HT-29 (cell line): ENCODE measurements around the gene ALDH7A1. TPM values are rescaled to one million over a fixed set of nuclear protein-coding genes. Genes with fewer than 3 reads are reported as not detected.
A peak's percentile ranks its signal among the peaks of the same experiment; 100 is the strongest.
"Not testable (repeated sequence)": the region's sequence is repeated elsewhere in the genome, so short reads cannot be mapped to it uniquely, and the experiment has no call there.

Source experiments
- DNase-seq: peaks from one replicate; pipeline ENCODE4 v3.0.0-alpha.2; 2015; ENCODE audit warnings: low spot score
- total RNA-seq: library from RNA; depleted of rRNA; stranded (reverse); fragments of >200 nt; shearing (Covaris generic); gene quantifications from 2 replicates; pipeline ENCODE4 v1.2.3, GENCODE V29; 2014

Gene ALDH7A1
- total RNA-seq, 1 experiment from 2014 or later = 15.2 TPM

GRCh38 chr5:126595486-126596083, 566 bp upstream of the ALDH7A1 start:
- no peak for DNase-seq

- no peak for DNase-seq
These were observed 3.5 kb downstream of the ALDH7A1 start for GRCh38 chr5:126591549-126591948.

GRCh38 chr5:126589536-126590297, 5.3 kb downstream of the ALDH7A1 start:
- DNase-seq = no peak

GRCh38 chr5:126587551-126588390, 7.2 kb downstream of the ALDH7A1 start:
- no peak for DNase-seq

GRCh38 chr5:126583761-126584160, 11.3 kb downstream of the ALDH7A1 start:
- DNase-seq = no peak

GRCh38 chr5:126579716-126580115, 15.3 kb downstream of the ALDH7A1 start:
- DNase-seq = no peak

- DNase-seq = no peak
These were observed 17.6 kb downstream of the ALDH7A1 start for GRCh38 chr5:126577415-126577814.

GRCh38 chr5:126576974-126577373, 18.0 kb downstream of the ALDH7A1 start:
- DNase-seq = no peak

- DNase-seq = no peak
These were observed 19.4 kb downstream of the ALDH7A1 start for GRCh38 chr5:126575644-126576043.

- DNase-seq = no peak
These were observed 26.7 kb downstream of the ALDH7A1 start for GRCh38 chr5:126568206-126568755.

GRCh38 chr5:126562823-126563222, 32.2 kb downstream of the ALDH7A1 start:
- DNase-seq = no peak

GRCh38 chr5:126561908-126562307, 33.1 kb downstream of the ALDH7A1 start:
- DNase-seq = peak; percentile 19

- DNase-seq = not testable (repeated sequence)
These were observed 39.9 kb downstream of the ALDH7A1 start for GRCh38 chr5:126555101-126555500.

GRCh38 chr5:126552614-126553013, 42.4 kb downstream of the ALDH7A1 start:
- DNase-seq = no peak

- peak; percentile 71 for DNase-seq
These were observed 50.8 kb downstream of the ALDH7A1 start for GRCh38 chr5:126544087-126544740.

- DNase-seq = no peak
These were observed 51.4 kb downstream of the ALDH7A1 start for GRCh38 chr5:126543660-126544059.

- no peak for DNase-seq
These were observed 52.0 kb downstream of the ALDH7A1 start for GRCh38 chr5:126543009-126543408.

GRCh38 chr5:126542441-126542840, 52.6 kb downstream of the ALDH7A1 start:
- no peak for DNase-seq

GRCh38 chr5:126540631-126541030, 54.4 kb downstream of the ALDH7A1 start:
- DNase-seq = no peak

- DNase-seq = peak; percentile 5
These were observed 56.4 kb downstream of the ALDH7A1 start for GRCh38 chr5:126538579-126538978.

GRCh38 chr5:126536874-126537273, 58.1 kb downstream of the ALDH7A1 start:
- DNase-seq = no peak
